GM21786 (cell line): ENCODE data around the gene CAMKK1.
"Not testable (repeated sequence)": the region's sequence is repeated elsewhere in the genome, so short reads cannot be mapped to it uniquely, and the experiment has no call there.

Experiments used
- ATAC-seq: cut with Tn5 transposase; IDR thresholded peaks from one replicate; pipeline ENCODE4 v1.9.1; 2021; ENCODE audit not compliant: unreplicated experiment

Gene CAMKK1

DNA sequence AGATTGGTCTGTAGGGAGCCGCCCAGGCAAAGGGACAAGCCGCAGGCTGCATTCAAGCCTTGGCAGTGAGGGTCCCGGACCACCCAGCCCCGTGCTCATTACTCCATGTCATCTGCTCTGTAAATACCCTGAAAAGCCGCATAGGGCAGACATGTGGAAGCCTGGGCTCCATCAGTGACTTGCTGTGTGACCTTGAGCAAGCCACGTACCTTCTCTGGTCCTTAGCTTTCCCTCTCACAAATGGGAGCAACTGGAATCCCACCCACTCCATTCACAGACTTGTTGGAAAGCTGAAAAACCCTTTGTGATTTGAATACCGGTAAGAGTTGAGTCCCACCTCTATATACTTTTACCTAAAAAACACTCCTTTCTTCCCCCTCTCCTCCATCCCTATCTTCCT lies 11.9 kb downstream of the CAMKK1 start:
- no peak for ATAC-seq

DNA sequence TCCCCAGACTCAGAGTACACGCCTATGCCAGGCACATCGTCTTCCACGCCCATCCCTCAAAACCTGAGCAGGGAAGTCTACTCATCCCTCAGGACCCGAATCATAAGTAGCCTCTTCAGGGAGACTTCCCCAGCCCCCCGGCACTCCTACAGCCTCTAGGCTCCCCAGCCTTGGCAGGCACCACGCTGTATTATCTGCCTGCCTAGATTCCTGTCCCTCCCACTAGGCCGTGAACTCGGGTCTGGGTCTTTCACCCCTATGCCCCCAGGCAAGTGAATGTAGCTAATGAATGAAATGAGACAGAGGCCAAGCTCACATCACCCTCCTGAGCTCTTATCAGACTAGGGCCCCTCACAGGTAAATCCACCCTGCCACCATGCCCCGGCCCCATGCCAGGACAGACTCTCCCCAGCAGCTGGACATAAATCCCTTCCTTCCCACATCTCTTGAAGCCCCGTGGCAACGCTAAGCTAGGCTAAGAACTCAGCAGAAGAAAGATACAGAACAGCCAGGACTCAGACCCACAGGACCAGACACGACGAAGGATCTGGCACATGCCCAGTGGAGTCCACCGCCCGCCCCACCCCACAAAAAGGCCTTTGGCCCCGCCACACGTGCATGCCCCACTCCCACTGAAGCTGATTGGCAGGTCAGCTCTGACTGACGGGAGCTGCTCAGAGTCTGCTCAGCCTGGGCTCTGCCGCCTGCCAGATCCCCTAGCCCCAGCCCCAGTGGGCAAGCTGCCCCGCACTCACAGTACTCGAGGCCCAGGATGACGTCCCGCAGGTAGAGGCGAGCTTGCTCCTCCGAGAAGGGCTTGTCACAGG lies 13.0 kb downstream of the CAMKK1 start:
- ATAC-seq: no peak

DNA sequence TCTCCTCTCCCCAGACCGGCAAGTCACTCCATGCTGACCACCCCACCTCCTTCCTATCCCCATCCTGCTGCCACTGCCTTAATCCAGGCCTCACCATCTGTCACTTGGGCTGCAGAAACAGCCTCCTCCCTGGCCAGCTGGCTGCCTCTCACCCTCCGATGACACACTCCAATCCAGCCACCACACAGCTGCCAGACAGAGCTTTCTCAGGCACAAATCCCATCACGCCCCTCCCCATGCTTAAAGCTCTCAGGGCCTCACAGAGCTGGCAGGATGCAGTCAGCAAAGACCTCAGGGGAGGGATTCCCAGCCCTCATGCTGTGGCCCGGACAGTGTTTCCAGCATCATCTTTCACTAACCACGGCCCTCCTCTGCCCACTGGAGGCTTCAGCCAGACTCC lies 13.7 kb downstream of the CAMKK1 start:
- ATAC-seq: no peak

DNA sequence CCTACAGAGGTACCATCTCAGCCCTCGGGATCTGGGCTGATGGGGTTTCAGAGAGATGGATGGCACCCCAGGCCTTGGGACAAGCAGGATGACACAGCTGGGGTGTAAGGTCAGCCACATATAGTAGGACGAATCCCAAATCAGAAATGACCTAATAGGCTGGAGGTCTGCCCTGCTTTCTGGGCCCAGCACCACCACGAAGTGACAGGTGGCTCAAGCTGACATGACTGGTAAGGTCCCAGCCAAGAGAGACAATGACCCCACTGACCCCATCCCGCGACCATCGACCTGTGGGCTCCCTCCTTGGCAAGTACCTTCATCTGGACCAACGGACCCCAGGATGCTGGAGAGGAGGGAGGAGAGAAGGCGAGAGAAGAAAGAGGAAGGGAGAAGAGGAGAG lies 15.6 kb downstream of the CAMKK1 start:
- no peak for ATAC-seq

DNA sequence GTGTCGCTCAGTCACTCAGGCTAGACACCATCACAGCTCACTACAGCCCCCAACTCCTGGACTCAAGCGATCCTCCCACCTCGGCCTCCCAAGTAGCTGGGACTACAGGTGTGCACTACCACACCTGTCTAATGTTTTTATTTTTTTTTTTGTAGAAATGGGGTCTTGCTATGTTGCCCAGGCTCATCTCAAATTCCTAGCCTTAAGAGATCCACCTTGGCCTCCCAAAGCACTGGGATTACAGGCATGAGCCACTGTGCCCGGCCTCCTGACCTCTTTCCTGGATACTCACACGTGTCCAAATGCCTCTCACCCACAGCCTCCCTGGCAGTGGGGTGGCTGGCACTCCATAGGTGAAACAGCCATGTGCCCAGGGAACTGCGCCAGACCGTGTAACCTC lies 17.5 kb downstream of the CAMKK1 start:
- no peak for ATAC-seq

DNA sequence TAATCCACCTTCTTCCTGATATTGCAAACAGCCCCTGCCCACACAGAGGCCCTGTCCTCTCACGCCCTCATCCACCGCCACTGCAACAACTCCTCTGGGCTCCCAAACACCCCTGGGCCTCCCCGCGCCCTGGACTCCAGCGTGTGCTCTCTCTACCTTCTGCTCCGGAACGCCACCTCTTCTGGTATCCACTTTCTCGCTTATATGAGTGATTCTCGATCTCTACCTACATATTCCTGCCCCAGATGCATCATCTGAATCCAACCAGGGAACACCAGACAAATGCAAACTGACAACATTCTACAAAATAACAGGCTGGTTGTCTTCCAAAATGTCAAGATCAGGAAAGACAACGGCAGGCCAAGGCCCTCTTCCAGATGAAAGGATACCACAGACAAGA lies 19.0 kb downstream of the CAMKK1 start:
- no peak for ATAC-seq

DNA sequence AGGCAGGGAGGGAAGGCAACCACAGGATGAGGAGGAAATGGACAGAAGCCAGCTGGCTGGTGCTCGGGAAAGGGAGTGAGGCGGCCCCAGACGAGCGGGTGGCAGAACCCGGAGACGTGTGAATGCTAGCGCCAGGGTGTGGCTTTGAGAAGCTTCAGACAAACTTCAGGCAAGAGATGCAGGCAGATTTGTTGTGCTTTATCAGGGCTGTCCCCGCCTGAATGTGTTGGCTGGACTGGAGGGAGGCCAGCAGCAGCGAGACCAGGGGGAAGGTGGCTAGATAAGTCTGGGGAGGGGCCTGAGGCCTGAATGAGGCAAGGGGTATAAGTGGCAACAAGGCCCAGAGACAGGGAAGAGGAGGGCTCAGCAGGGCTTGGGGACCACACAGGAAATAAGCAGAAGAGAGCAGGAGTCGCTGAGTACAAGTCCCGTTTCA lies 22.0 kb downstream of the CAMKK1 start:
- no peak for ATAC-seq

DNA sequence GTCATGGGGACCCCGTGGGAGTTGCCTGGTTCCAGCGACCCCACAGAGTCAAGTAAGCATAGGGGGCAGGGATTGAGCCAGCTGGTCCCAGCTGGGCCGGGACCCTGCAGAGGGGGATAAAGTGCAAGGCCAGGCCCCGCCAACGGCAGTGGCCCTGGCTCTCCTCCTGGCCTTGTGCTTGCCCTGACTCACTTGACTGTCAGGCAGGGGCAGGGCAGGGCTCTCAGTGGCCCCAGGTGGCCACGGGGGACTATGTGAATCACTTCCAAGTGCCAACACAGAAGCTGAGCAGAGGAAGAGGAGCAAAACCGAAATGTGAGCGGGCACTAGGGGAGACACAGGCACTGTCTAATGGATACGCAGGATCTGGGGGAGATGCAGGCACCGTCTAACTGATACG lies 25.2 kb downstream of the CAMKK1 start:
- no peak for ATAC-seq

DNA sequence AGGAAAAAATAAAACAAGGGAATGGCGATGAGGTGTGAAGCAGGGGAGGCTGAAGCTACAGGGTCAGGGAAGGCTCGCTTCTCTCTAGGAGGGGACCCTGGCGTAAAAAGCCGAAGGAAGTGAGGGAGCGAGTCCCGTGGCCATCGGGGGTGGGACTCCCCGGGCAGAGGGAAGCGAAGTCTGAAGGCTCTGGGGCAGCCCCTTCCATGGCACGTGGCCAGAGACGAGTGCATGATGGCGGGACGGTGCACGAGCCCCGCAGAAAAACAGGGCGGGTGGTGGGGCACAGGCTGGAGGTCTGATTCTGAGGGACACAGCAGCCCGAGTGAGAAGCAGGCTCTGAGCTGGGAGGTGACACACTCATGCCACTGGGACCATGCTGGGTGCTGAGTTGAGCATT lies 25.7 kb downstream of the CAMKK1 start:
- ATAC-seq: no peak

DNA sequence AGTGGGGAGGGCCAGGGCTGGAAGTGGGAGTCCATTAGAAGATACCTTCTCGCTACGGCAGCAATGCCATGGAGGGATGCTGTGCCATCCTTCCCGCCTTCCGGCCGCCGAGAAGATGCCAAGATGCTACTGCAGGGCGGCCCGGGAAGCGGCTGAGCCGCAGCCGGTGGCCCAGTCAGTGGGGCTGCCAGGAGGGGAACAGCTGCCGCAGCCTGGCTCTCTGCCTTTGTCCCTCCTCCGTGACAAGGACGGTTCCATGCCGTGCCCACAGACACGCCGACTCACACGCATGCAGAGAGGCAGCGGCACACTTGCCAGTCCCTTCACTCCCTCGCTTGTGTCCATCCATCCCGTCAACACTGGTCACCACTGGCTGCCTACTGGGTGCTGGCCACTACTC lies 26.6 kb downstream of the CAMKK1 start:
- no peak for ATAC-seq

DNA sequence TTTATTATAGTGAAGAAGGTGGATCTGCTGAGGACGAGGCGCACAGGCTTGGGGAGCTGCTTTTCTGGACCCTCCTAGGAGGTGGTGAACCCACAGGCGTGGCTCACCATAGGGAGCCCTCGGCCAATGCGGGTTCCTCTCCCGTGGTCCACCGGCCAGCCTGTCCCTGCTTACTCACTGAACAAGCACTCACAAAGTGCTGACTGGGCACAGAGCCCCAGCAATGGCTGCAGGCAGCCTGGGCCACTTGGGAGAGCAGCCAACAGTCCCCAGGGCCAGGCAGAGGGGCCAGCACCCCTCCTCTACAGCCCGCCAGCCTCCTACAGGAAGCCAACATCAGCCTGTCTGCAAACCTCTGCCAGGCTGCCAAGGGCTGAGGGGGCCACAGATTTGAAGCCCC lies 27.7 kb downstream of the CAMKK1 start:
- ATAC-seq: no peak

DNA sequence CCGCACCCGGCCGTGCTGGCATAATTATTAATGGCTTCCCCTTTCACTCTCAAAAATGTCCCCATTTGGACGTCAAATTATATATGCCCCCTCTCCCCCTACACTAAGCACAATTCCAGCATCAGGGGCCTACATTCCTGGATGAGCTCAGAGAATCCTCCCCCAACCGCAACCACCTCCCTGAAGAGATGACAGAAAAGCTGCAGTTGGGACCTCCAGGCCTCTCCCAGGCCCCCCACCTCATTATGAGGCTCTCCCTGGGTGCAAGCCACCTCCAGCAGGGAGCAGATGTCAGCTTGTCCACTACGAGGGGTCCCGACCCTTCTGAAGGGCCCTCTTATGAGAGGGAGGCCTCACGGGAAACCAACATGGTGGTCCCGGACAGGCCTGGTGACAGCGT lies 28.3 kb downstream of the CAMKK1 start:
- no peak for ATAC-seq

DNA sequence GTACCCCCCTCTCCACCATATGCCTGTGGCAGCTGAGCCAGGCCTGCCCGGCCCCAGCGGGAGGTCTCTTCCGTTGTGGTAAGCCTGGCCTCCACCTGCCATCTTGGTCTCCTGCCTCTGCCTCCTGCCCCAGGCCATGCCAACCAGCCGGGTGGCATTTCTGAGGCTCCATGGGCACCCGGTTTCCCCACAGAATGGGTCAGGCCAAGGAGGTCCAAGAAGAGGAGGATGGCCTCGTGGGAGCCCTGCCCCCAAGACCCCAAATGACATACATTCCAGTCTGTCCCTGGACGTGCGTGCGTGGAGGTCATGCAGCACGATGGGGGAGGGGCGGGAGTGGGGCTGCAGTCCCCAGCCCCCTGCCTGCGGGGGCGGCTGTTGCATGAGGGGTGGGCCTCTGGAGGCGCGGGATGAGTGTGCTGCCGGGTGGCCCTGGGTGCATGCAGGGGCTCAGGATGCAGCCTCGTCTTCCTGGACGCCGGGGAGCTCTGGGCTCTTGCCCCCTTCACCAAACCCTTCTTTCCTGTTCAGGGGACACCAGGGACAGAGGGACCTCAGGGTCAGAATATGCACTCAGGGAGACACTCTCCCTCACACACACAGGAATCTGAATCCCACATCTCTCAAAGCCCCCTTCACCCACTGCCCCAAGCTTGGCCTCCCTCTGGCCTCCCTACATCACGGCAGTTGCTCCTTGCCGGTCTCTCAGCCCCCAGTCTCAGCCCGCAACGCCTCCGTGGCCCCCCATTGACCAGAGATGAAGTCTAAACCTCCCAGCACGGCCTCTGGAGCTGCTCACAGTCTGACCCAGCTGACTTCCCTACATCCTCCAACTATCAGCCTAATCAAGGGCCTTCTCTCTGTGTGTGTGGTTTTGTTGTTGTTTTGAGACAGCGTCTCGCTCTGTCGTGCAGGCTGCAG lies 30.8 kb downstream of the CAMKK1 start:
- ATAC-seq: no peak

DNA sequence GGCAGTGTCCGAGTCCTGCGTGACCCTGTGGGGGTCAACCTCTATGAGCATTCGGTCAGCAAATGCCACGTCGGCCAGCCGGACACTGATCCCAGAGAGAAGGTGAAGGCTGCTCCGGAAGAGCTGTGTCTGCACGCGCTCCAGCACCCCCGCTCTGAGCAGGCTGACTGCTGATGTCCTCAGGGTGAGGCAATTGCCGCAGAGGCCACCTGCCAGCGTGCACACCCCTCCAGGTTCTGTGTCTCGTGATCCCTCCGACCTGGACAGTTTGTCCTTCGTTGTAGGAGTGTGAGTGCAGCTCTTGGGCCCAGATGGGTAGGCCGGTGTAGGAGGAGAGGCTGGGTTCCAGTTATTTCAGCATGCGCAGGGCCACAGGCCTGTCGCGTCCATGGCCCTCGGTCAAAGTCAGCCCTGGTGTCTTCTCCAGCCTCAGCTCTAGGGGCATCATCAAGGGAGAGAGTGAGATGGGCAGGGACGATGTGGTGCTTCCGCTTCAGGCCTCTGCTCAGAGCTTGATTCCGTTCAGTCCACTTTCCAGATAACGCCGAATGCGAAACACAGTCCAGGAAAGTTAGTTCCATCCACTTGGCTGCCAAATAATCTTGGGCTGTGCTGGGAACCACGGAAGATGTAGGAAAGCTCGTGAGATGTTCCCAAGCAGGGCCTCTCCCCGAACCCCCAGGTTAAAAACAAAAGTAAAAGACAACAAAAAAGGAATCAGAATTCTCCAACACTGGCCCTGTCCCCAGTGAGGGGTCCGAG lies 31.7 kb downstream of the CAMKK1 start:
- no peak for ATAC-seq

DNA sequence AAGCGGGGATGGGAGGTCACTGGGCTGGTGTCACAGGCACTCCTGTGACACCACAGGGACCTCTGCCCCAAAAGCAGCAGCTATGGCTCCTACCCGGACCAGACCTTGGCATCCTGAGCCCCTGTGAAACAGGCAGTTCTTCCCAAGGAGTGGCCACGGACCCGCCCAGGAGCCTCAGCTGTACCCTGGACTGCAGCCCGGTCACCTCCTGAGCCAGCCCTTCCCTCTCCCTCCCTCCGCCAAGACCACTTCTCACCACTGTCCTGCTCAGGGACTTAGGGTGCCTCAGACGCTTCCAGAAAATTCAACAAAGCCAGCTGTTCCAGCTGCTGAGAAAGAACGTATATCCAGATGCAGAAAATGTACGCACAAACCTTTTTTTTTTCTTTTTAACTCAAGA lies 32.9 kb downstream of the CAMKK1 start:
- ATAC-seq: no peak

DNA sequence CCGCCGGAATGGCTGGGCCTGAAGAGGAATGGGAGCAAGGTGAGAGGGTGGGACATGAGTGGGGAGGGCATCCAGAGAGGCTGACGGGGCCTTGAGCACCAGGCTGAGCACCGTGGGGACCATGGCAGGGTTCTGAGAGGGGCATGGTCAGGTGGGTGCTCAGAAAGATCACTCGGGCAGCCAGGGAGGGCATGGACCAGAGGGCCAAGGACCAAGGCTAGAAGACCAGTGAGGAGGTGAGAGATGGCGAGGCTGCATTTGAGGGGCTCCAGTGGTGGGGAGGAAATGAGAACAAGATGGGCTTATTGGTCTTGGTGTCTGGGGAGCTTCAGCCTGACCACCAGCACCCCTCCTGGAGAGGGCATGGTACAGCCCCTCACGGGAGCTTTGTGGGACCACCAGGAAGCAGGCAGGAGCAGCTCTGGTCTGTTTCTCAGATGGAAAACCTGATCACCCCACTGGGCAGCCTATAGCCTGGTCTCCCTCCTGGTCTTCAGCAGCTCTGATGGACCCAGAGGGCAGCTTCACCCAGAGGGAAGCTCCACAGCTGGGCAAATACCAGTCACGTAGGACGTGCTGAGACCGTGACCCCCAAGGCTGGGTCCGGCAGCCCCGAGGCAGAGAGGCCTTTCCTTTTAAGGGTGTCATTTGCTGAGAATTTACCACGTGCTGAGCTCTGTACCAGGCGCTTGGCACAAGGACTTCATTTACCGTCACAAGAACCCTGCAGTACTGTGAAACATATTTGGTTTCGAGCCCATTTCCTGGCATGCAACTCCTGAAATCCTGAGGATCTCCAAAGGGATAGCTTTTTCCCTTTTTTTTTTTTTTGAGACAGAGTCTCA lies 35.4 kb downstream of the CAMKK1 start:
- ATAC-seq: no peak

DNA sequence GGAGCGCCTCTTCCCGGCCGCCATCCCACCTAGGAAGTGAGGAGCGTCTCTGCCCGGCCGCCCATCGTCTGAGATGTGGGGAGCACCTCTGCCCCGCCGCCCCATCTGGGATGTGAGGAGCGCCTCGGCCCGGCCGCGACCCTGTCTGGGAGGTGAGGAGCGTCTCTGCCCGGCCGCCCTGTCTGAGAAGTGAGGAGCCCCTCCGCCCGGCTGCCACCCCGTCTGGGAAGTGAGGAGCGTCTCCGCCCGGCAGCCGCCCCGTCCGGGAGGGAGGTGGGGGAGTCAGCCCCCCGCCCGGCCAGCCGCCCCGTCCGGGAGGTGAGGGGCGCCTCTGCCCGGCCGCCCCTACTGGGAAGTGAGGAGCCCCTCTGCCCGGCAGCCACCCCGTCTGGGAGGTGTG lies 38.6 kb downstream of the CAMKK1 start:
- not testable (repeated sequence) for ATAC-seq

DNA sequence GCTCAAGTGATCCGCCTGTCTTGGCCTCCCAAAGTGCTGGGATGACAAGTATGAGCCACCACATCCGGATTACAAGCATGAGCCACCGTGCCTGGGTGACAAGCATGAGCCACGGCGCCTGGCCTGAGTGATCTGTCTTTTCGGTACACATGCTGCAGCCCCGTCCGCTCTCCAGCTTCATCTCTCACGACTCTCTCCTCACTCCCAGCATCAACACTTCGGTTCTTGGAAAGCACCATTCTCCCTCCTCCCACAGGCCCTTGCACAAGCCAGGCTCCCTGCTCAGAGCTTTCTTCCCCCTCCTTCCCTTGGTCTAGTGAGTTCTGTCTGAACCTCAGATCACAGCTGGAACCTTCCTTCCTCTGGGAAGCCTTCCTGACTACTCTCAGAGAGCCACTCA lies 40.3 kb downstream of the CAMKK1 start:
- ATAC-seq: no peak

DNA sequence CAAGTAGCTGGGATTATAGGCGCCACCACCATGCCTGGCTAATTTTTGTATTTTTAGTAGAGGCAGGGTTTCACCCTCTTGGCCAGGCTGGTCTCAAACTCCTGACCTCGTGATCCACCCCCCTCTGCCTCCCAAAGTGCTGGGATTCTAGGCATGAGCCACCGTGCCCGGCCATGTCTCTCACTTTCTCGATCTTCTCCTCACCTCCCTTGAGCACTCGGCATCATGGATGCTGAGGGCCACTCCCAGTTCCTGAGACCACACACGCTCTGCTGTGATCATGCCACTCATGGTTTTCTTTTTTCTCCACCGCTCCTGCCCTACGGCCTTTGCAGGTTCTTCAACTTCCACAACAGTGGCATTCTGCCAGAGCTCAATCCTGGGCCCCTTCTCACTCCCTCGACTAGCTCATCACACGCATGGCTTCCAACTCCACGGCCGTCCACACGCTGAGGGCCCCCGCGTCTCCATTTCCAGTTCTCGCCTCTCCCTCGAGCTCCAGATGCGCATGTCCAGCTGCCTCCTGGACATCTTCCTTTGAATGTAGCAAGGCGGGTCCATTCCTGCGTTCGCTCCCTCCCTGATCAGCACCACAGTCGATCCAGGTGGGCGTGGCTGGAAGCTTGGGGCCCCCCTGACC lies 41.3 kb downstream of the CAMKK1 start:
- ATAC-seq: no peak

DNA sequence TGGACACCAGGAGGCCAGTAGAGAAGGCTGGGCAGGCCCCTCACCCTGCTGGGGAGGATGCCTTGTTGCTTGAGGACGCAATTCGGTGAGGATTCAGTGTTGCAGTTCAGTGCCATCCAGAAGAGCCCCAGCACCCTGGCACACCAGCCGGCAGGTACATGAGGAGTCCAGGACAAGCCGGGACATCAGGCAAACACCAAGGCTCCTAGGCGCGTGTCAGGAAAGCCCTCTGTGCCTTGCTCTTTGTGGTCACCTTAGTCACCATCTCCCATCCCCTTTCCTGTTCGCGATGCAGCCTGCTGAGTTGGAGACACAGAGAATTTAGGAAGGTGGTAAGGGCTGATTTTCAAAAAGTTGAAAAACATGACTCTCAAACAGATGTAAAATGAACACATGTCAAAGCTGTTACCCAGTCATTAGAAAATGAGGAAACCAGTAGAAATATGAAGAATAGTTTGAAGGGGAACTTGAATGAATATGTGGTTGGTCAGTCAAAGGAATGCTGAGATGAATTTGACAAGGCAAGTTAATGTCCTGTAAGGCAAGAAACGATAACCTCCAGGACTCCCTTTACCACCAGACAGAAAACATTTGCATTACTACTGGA lies 44.5 kb downstream of the CAMKK1 start:
- no peak for ATAC-seq
